ENCODE measurements around the gene SEPTIN10.

SEPTIN10 gene

GRCh38 chr2:109616184-109616583 lies 2.4 kb upstream of the SEPTIN10 start:
- no peak overlapping the region for H3K27ac ChIP-seq
- TF ChIP-seq ZFX (IDR thresholded peaks at IDR 0.05; ENCODE audit: borderline replicate concordance), result no peak
- TF ChIP-seq, protein P1, sequence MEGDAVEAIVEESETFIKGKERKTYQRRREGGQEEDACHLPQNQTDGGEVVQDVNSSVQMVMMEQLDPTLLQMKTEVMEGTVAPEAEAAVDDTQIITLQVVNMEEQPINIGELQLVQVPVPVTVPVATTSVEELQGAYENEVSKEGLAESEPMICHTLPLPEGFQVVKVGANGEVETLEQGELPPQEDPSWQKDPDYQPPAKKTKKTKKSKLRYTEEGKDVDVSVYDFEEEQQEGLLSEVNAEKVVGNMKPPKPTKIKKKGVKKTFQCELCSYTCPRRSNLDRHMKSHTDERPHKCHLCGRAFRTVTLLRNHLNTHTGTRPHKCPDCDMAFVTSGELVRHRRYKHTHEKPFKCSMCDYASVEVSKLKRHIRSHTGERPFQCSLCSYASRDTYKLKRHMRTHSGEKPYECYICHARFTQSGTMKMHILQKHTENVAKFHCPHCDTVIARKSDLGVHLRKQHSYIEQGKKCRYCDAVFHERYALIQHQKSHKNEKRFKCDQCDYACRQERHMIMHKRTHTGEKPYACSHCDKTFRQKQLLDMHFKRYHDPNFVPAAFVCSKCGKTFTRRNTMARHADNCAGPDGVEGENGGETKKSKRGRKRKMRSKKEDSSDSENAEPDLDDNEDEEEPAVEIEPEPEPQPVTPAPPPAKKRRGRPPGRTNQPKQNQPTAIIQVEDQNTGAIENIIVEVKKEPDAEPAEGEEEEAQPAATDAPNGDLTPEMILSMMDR (IDR thresholded peaks at IDR 0.05), result no peak

- no peak for TF ChIP-seq ZFX (IDR thresholded peaks at IDR 0.05; ENCODE audit: borderline replicate concordance)
- H3K27ac ChIP-seq, result no peak overlapping the region
Observed at GRCh38 chr2:109615637-109616144, 1.9 kb upstream of the SEPTIN10 start.

DNA sequence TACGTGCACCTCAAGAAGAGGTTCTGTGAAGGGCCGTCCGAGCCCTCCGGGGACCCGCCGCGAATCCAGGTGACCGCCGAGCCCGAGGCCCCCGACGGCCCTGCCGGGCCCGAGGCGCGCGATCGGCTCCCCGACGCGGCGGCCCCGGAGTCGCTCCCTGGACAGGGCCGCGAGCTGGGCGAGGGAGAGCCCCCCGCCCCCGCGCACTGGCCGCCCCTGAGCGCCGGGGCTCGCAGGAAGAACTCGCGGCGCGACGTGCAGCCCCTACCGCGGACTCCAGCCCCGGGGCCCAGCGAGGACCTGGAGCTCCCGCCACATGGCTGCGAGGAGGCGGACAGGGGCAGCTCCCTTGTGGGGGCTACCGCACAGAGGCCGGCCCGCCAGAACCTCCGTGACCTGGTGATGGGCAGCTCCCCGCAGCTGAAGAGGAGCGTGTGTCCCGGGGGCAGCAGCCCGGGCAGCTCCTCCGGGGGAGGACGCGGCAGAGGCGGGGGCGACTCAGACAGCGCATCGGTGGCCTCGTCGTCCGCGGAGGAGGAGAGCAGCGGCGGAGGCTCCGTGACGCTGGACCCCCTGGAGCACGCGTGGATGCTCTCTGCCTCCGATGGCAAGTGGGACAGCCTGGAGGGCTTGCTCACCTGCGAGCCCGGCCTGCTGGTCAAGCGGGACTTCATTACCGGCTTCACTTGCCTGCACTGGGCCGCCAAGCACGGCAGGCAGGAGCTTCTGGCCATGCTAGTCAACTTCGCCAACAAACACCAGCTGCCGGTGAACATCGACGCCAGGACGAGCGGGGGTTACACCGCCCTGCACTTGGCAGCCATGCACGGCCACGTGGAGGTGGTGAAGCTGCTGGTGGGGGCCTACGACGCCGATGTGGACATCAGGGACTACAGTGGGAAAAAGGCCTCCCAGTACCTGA lies 1.2 kb upstream of the SEPTIN10 start:
- TF ChIP-seq, protein P1 (IDR thresholded peaks at IDR 0.05), result no peak
- no peak for TF ChIP-seq ZFX (IDR thresholded peaks at IDR 0.05; ENCODE audit: borderline replicate concordance)
- peak overlapping the region; percentile 82 for H3K27ac ChIP-seq

- H3K27ac ChIP-seq, result peak overlapping the region; percentile 82
- TF ChIP-seq ZFX (IDR thresholded peaks at IDR 0.05; ENCODE audit: borderline replicate concordance), result no peak
Observed at GRCh38 chr2:109613081-109613921, 465 bp downstream of the SEPTIN10 start.

DNA sequence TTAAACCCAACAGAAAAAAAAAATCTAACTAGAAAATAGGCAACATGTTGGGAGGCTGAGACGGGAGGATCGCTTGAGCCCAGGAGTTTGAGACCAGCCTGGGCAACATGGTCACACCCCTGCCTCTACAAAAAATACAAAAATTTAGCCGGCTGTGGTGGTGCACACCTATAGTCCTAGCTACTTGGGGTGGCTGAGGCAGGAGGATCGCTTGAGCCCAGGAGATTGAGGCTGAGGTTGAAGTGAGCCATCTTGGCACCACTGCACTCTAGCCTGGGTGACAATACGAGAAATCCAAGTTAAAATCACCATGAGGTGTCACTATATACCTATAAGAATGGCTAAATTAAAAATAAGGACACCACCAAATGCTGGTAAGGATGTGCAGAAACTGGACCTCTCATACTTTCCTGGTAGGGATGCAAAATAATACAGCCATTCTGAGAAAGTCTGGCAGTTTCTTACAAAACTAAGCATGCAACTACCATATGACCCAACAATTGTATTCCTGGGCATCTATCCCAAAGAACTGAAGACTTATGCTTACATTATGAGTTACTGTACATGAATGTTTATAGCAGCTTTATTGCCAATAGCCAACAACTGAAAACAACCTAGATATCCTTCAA lies 2.2 kb downstream of the SEPTIN10 start:
- H3K27ac ChIP-seq, result no peak overlapping the region
- TF ChIP-seq, protein P1 (IDR thresholded peaks at IDR 0.05), result peak; percentile 19; the same call in 1 of the 2 replicates
- no peak for TF ChIP-seq ZFX (IDR thresholded peaks at IDR 0.05; ENCODE audit: borderline replicate concordance)

- no peak overlapping the region for H3K27ac ChIP-seq
- TF ChIP-seq, protein P1 (IDR thresholded peaks at IDR 0.05), result no peak
- no peak for TF ChIP-seq ZFX (IDR thresholded peaks at IDR 0.05; ENCODE audit: borderline replicate concordance)
Observed at GRCh38 chr2:109609352-109610024, 4.3 kb downstream of the SEPTIN10 start.

DNA sequence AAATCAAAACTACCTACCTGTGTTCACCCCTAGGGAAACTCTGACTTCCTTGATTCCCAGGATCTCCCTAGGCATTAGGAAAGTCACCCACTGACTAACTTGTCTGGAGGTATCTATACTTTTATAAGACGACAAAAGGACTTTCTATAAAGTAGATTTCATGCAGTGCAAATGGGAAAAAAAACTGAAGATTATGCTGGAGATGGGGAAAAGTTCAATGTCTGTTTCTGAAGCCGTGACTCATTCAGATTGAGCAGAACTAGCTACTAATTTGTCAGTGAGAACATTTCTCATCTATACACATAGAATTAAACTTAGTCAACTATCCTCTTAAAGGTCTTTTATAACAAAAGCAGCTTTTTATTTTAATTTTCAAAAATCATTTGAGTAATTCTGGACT lies 6.0 kb downstream of the SEPTIN10 start:
- H3K27ac ChIP-seq, result no peak overlapping the region
- no peak for TF ChIP-seq ZFX (IDR thresholded peaks at IDR 0.05; ENCODE audit: borderline replicate concordance)
- TF ChIP-seq, protein P1 (IDR thresholded peaks at IDR 0.05), result no peak

Measured in 22Rv1 (cell line).